Stomach (tissue), 9 donors: ENCODE measurements around the gene PRND. TPM values are rescaled to one million over a fixed set of nuclear protein-coding genes. Genes with fewer than 3 reads are reported as not detected.
"Not testable (repeated sequence)": the region's sequence is repeated elsewhere in the genome, so short reads cannot be mapped to it uniquely, and the experiment has no call there.

ENCODE experiments used
- DNase-seq, 2 donors: peaks; one replicate each; pipeline versions ENCODE4 v3.0.0 to v3.0.0-alpha.2; 2013 to 2019
- H3K27ac ChIP-seq, 5 donors: fragments of 200-600 bp in 4 of 5; sonication (generic) in 4 of 5; one replicate each; pipeline ENCODE4 v1.5.1; 2013 to 2019; ENCODE audit warnings: mild to moderate bottlenecking in 1 of 5, moderate library complexity in 1 of 5
- H3K27me3 ChIP-seq, 3 donors: fragments of 200-600 bp; sonication (generic); one replicate each; pipeline ENCODE4 v1.5.1; 2017 to 2019; ENCODE audit warnings: mixed run types in 1 of 3
- H3K36me3 ChIP-seq, 4 donors: fragments of 200-600 bp; sonication (generic); 1 replicate in 3 of 4; 2 replicates in 1 of 4; pipeline ENCODE4 v1.5.1; 2016 to 2019
- H3K4me1 ChIP-seq, 4 donors: fragments of 200-600 bp; sonication (generic); one replicate each; pipeline ENCODE4 v1.5.1; 2016 to 2019
- H3K4me3 ChIP-seq, 4 donors: fragments of 200-600 bp; sonication (generic) in 3 of 4; one replicate each; pipeline ENCODE4 v1.5.1; 2016 to 2019; ENCODE audit warnings: mild to moderate bottlenecking in 1 of 4
- H3K9me3 ChIP-seq, 4 donors: fragments of 200-600 bp; sonication (generic); one replicate each; pipeline ENCODE4 v1.5.1; 2016 to 2019
- EP300 ChIP-seq: sonication (generic); formaldehyde crosslinking; IDR thresholded peaks from one replicate; pipeline ENCODE4 v1.6.1; 2017; ENCODE audit warnings: antibody characterized with exemption
- POLR2A ChIP-seq, 4 donors: fragments of 450-650 bp; IDR thresholded peaks; one replicate each; pipeline ENCODE4 v1.6.1; 2016; ENCODE audit warnings: antibody characterized with exemption in 4 of 4, control low read depth in 2 of 4, mild to moderate bottlenecking in 1 of 4, moderate library complexity in 1 of 4
- POLR2AphosphoS5 ChIP-seq, 3 donors: sonication (generic); formaldehyde crosslinking; IDR thresholded peaks; one replicate each; pipeline ENCODE4 v1.6.1; 2016; ENCODE audit warnings: antibody characterized with exemption in 3 of 3
- WGBS, 5 donors: extraction: QIAGEN DNeasy Blood & Tissue Kit in 3 of 5; methylation state at CpG; one replicate each; pipeline versions ENCODE4 v1.1.5 to v1.1.7; 2013 to 2018; 5-methylcytosine and 5-hydroxymethylcytosine counted together
- intact Hi-C: fragments of 100-400 bp; cut with DNase I; formaldehyde crosslinking; loops from one replicate; pipeline ENCODE4 v1.15.1; 2023; ENCODE audit warnings: low total_unique reads
- polyA plus RNA-seq, 3 donors: library from polyadenylated mRNA; stranded (reverse); fragments of 200-250 nt; gene quantifications; one replicate each; pipeline ENCODE4 v1.2.3, GENCODE V29; 2013
- total RNA-seq, 5 donors: library from RNA; depleted of rRNA; stranded (reverse); fragments of >200 nt; gene quantifications; one replicate each; pipeline versions ENCODE4 v1.1.0 to v1.2.3, GENCODE V29; 2014 to 2016
- TF ChIP-seq, protein P1 (sequence below), 7 experiments: fragments of 450-650 bp in 4 of 7; fragments of 200-600 bp in 3 of 7; sonication (generic) in 3 of 7; IDR thresholded peaks; one replicate each; pipeline ENCODE4 v1.5.1; 2016 to 2019; ENCODE audit warnings: antibody characterized with exemption in 7 of 7, control low read depth in 2 of 7, mild to moderate bottlenecking in 1 of 7
- donor health status: healthy with polysubstance abuse.
- donor health status: Bipolar disorder and iron deficiency.
- donor health status: healthy.

PRND gene
- total and polyA plus RNA-seq, 8 donors: 0.03 to 1.1 TPM; not detected in 6

DNA sequence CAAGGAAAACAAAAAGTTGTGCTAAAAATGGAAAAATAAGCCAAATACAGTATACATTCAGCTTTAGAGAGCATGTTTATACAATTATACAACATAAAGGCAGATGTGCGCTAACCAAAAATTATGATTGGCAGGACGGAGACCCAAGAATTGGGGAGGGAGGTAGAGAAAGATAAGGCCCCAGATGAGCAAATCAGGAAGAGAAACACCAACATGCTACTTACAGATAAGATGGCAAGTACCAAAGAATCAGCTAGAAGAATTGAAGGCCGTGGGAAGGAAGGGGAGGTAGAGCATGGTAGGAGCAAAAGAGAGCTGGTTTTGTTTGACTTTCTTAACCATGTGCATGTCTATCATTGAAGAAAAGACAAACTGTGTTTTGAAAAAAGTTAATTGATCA is 45.4 kb downstream of the PRND start:
- no peaks in the 10 kb centered on the region for H3K4me1 ChIP-seq
- intact Hi-C loops: loop anchor here (5.0 kb wide), 1 partner anchor 330 kb away; no protein-coding TSS in a partner anchor
- TF ChIP-seq EP300: no peak
- TF ChIP-seq POLR2A (IDR thresholded peaks at IDR 0.05): no peak
- H3K9me3 ChIP-seq: peaks cover 0 to 13% (median 8%) of the 10 kb centered on the region in 4 donors
- DNase-seq: no peak
- no peak overlapping the region for H3K4me3 ChIP-seq
- H3K27me3 ChIP-seq: no peaks in the 10 kb centered on the region
- 67 to 73% (median 68%) methylated on average over 3 of the region's 3 CpGs for WGBS, 5 donors
- H3K27ac ChIP-seq: no peak overlapping the region
- no peaks in the 10 kb centered on the region for H3K36me3 ChIP-seq

DNA sequence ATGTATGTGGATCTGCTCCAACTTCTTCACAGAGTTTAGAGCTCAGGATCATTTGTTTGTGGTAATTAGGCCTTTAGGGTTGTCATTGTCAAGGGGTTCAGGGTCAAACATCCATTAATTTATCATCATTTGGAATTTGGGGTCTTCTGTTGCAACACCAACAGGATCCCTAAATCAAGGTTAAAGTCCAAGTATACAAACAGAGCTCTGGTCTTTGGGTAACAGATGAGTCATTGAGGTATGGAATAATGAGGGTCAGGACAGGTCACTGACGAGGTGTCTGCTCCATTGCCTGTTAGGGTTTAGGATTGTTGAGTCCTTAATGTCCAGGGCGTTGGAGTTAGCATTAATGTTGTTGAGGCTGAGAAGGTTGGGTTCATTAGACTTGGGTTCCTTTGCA is 47.6 kb downstream of the PRND start:
- DNase-seq: no peak
- Histone ChIP-seq H3K4me3 (no peak overlapping the region), H3K27ac (no peak overlapping the region), H3K36me3 (no peaks in the 10 kb centered on the region), H3K4me1 (no peaks in the 10 kb centered on the region), H3K9me3 (peaks cover 0 to 19% (median 9%) of the 10 kb centered on the region in 4 donors), H3K27me3 (no peaks in the 10 kb centered on the region)
- TF ChIP-seq POLR2A (IDR thresholded peaks at IDR 0.05) (no peak), POLR2AphosphoS5 (IDR thresholded peaks at IDR 0.05) (no peak), EP300 (no peak)
- TF ChIP-seq, protein P1, sequence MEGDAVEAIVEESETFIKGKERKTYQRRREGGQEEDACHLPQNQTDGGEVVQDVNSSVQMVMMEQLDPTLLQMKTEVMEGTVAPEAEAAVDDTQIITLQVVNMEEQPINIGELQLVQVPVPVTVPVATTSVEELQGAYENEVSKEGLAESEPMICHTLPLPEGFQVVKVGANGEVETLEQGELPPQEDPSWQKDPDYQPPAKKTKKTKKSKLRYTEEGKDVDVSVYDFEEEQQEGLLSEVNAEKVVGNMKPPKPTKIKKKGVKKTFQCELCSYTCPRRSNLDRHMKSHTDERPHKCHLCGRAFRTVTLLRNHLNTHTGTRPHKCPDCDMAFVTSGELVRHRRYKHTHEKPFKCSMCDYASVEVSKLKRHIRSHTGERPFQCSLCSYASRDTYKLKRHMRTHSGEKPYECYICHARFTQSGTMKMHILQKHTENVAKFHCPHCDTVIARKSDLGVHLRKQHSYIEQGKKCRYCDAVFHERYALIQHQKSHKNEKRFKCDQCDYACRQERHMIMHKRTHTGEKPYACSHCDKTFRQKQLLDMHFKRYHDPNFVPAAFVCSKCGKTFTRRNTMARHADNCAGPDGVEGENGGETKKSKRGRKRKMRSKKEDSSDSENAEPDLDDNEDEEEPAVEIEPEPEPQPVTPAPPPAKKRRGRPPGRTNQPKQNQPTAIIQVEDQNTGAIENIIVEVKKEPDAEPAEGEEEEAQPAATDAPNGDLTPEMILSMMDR (IDR thresholded peaks at IDR 0.05): no peak
- WGBS, 5 donors: 67 to 81% (median 73%) methylated on average over 2 of the region's 2 CpGs
- intact Hi-C loops: loop anchor here (5.0 kb wide), 1 partner anchor 328 kb away; no protein-coding TSS in a partner anchor

DNA sequence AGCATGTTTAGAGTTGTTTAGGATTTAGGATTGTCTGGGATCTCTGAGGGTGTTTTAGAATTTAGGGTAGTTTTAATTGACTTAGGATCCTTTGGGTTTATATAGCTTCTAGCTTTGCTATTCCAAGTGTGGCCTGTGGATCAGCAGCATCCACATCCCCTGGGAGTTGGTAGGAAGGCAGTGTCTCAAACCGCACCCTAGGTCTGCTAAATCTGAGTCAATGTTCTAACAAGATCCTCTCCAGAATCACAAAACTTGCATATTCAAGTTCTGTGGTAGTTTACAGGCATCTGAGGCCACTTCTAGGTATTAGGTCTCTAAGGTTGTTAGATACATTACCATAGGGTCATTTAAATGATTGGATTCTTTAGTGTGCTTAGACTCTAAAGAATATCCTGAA is 48.3 kb downstream of the PRND start:
- intact Hi-C loops: no loop called here
- 67 to 97% (median 80%) methylated on average over 1 of the region's 1 CpG for WGBS, 5 donors
- Histone ChIP-seq H3K27ac (no peak overlapping the region), H3K4me3 (no peak overlapping the region), H3K4me1 (no peaks in the 10 kb centered on the region), H3K27me3 (no peaks in the 10 kb centered on the region), H3K9me3 (peaks cover 0 to 19% (median 9%) of the 10 kb centered on the region in 4 donors), H3K36me3 (no peaks in the 10 kb centered on the region)
- TF ChIP-seq EP300 (no peak), POLR2A (IDR thresholded peaks at IDR 0.05) (no peak), POLR2AphosphoS5 (IDR thresholded peaks at IDR 0.05) (no peak)
- TF ChIP-seq, protein P1 (IDR thresholded peaks at IDR 0.05): no peak
- DNase-seq: no peak

DNA sequence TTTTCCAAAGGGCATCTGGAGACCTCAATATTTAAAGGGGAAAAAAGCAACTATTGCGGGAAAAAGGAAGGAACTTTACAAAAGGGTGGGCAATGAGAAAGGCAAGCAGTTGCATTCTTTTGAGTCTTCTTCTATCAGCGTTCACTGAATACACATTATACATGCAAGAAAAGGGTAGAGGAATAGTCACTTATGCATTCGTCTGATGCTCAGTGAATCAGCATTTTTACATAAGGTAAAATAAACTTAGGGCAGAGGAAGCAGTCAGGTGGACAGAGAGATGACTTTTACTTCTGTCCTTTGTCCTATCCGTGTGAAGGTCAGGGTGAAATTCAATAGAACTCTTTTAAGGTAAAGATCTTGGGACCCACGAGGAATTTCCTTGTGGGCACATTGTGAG is 49.3 kb downstream of the PRND start:
- intact Hi-C loops: no loop called here
- Histone ChIP-seq H3K36me3 (no peaks in the 10 kb centered on the region), H3K27me3 (no peaks in the 10 kb centered on the region), H3K4me1 (no peaks in the 10 kb centered on the region), H3K4me3 (no peak overlapping the region), H3K27ac (no peak overlapping the region), H3K9me3 (peaks cover 0 to 19% (median 9%) of the 10 kb centered on the region in 4 donors)
- no peak for TF ChIP-seq EP300
- TF ChIP-seq, protein P1 (IDR thresholded peaks at IDR 0.05): no peak
- TF ChIP-seq POLR2A (IDR thresholded peaks at IDR 0.05): no peak
- no peak for TF ChIP-seq POLR2AphosphoS5 (IDR thresholded peaks at IDR 0.05)
- DNase-seq: no peak
- WGBS, 5 donors: 69 to 85% (median 77%) methylated on average over 5 of the region's 5 CpGs

DNA sequence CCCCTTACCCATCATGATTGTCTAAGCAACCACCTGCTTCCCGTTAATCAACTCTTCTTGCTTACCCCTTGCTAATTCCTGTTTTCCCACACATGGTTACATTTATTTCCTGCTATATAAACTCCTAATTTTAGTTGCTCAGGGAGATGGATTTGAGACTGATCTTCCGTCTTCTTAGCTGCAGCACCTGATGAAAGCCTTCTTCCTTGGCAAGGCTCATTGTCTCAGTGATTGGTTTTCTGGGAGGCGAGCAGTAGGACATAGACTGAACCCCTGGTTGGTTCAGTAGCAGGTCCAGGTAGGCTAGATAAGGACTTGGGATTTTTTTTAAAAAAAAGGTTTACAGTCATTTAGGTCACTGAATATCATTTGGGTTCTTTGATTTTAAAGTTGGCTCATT is 50.4 kb downstream of the PRND start:
- Histone ChIP-seq H3K36me3 (no peaks in the 10 kb centered on the region), H3K27me3 (no peaks in the 10 kb centered on the region), H3K9me3 (peaks cover 0 to 19% (median 9%) of the 10 kb centered on the region in 4 donors), H3K4me3 (no peak overlapping the region), H3K4me1 (no peaks in the 10 kb centered on the region), H3K27ac (no peak overlapping the region)
- WGBS, 5 donors: 88 to 96% (median 90%) methylated on average over 3 of the region's 3 CpGs
- no peak for TF ChIP-seq EP300
- TF ChIP-seq, protein P1 (IDR thresholded peaks at IDR 0.05): no peak
- intact Hi-C loops: no loop called here
- no peak for DNase-seq

DNA sequence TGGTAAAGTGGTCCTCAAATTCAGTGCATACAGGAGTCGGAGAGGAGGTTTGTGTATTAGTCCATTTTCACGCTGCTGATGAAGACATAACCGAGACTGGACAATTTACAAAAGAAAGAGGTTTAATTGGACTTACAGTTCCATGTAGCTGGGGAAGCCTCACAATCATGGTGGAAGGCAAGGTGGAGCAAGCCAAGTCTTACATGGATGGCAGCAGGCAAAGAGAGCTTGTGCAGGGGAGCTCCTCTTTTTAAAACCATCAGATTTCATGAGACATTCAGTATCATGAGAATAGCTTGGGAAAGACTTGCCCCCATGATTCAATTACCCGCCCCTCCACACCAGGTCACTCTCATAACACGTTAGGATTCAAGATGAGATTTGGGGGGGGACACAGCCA is 51.3 kb downstream of the PRND start:
- H3K4me1 ChIP-seq, H3K36me3 ChIP-seq, H3K27ac ChIP-seq, intact Hi-C loops, DNase-seq, H3K27me3 ChIP-seq, H3K4me3 ChIP-seq: not testable (repeated sequence)
- peaks cover 0 to 19% (median 9%) of the 10 kb centered on the region in 4 donors for H3K9me3 ChIP-seq
- 68 to 91% (median 82%) methylated on average over 5 of the region's 5 CpGs for WGBS, 5 donors
